ENCODE results near the gene PRKAR1B.
"Not testable (repeated sequence)": the region's sequence is repeated elsewhere in the genome, so short reads cannot be mapped to it uniquely, and the experiment has no call there.

PRKAR1B gene

GRCh38 chr7:569071-569855, 157.8 kb downstream of the PRKAR1B start:
- DNase-seq: no peak

- no peak for DNase-seq
Observed at GRCh38 chr7:568031-568951, 158.8 kb downstream of the PRKAR1B start.

GRCh38 chr7:567305-567883, 159.7 kb downstream of the PRKAR1B start:
- DNase-seq: no peak

GRCh38 chr7:566100-566499, 161.0 kb downstream of the PRKAR1B start:
- DNase-seq: no peak

- no peak for DNase-seq
Observed at GRCh38 chr7:564176-564865, 162.8 kb downstream of the PRKAR1B start.

- no peak for DNase-seq
Observed at GRCh38 chr7:563629-564170, 163.4 kb downstream of the PRKAR1B start.

- DNase-seq: no peak
Observed at GRCh38 chr7:562789-563628, 164.1 kb downstream of the PRKAR1B start.

GRCh38 chr7:562374-562675, 164.8 kb downstream of the PRKAR1B start:
- no peak for DNase-seq

- DNase-seq: no peak
Observed at GRCh38 chr7:561631-562373, 165.3 kb downstream of the PRKAR1B start.

GRCh38 chr7:560966-561630, 166.0 kb downstream of the PRKAR1B start:
- DNase-seq: no peak

GRCh38 chr7:559396-559705, 167.7 kb downstream of the PRKAR1B start:
- DNase-seq: no peak

GRCh38 chr7:557558-557881, 169.6 kb downstream of the PRKAR1B start:
- DNase-seq: no peak

- no peak for DNase-seq
Observed at GRCh38 chr7:556837-557557, 170.1 kb downstream of the PRKAR1B start.

- DNase-seq: no peak
Observed at GRCh38 chr7:556291-556826, 170.7 kb downstream of the PRKAR1B start.

- DNase-seq: no peak
Observed at GRCh38 chr7:555551-556160, 171.4 kb downstream of the PRKAR1B start.

GRCh38 chr7:553636-554111, 173.4 kb downstream of the PRKAR1B start:
- DNase-seq: no peak

GRCh38 chr7:552868-553635, 174.0 kb downstream of the PRKAR1B start:
- no peak for DNase-seq

- not testable (repeated sequence) for DNase-seq
Observed at GRCh38 chr7:552151-552867, 174.8 kb downstream of the PRKAR1B start.

All from activated CD8-positive, alpha-beta memory T cell treated with anti-CD3 and anti-CD28 coated beads for 24 hours (primary cell).